SH-SY5Y (cell line): ENCODE measurements around the gene HS6ST2.

Experiments
- GATA2 ChIP-seq: IDR thresholded peaks from 2 replicates; pipeline ENCODE4 v1.6.1; 2011; ENCODE audit warnings: mild to moderate bottlenecking, low read depth, low read length
- GATA3 ChIP-seq: IDR thresholded peaks from 2 replicates; pipeline ENCODE4 v1.6.1; 2011; ENCODE audit warnings: low read depth, mild to moderate bottlenecking, low read length, moderate library complexity

Gene HS6ST2

GRCh38 chrX:132763528-132763927 lies 194.9 kb downstream of the HS6ST2 start:
- no peak for TF ChIP-seq GATA3
- no peak for TF ChIP-seq GATA2

GRCh38 chrX:132758759-132759158 lies 199.7 kb downstream of the HS6ST2 start:
- TF ChIP-seq GATA2: no peak
- no peak for TF ChIP-seq GATA3

DNA sequence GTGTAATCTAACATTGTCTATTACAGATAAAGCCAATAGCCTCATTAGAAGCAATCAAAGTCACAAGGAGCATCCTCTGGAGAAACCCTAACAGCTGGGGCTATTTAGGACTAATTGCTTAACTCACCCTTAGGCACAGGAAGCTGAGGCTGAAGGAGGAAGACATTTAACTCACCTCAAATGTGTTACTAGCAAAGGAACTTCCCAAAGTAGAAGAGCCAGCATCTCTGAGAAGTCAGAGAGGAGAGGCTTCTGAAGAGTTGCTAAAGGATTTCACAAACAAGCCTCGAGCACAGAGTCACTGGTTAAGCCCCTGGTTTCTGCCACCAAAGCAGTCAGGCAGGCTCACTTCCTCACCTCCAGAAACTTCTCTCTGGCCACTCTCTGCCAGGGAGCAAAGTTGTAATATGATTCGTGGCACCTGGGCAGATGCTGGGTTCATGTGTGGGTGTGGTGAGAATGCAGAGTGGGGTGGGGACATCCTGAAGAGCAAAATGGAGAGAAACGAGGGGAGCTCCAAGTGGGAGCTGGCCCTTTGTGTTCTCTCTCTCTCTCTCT lies 201.3 kb downstream of the HS6ST2 start:
- TF ChIP-seq GATA3 (no peak), GATA2 (no peak)

DNA sequence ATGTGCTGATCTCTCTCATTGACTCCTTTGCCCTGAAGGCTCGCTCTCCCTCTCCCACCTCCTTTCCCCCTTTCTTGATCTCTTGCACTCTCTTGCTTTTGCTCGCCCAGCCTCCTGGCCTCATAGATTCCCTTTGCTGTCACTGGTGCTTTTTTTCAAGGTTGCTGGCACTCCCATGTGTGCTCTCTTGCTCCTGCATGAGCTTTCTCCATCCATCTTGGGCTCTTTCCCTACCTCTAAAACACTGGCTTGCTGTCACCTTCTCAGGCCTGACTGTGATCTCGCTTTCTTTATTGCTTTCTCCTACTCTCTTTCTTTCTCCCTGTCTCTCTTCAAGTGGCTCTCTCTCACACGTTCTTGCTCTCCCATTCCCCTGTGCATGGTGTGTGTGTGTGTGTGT lies 202.0 kb downstream of the HS6ST2 start:
- TF ChIP-seq GATA2 (no peak), GATA3 (no peak)

DNA sequence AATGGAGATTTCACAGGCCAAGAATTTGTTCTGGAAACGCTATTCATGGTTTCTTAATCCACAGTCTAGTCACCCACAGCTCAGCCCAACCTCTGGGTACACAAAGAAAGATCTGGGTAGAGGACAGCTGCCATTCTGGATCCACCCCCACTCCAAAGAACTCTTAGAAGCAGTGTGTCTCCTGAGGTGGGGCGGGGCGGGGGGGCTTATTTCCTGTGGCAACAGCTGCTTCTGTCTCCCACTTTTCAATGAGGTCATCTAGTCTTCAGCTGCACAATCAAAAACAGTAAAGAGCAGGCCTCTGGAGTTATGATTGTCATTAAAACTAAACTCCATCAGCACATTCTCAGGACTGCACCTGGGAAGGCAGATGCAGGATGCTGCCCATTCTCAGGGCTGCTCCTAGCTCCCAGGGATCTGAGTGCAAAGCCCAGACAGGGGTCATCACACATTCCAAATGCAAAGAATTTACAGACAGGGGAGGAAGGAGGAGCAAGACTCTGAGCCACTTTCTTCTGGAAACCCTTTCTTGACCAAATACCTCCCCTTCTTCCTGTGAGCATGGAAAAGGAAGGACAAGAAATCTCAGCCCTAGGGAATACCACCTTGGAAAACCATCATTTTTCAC lies 207.3 kb downstream of the HS6ST2 start:
- TF ChIP-seq GATA2: no peak
- TF ChIP-seq GATA3: no peak

DNA sequence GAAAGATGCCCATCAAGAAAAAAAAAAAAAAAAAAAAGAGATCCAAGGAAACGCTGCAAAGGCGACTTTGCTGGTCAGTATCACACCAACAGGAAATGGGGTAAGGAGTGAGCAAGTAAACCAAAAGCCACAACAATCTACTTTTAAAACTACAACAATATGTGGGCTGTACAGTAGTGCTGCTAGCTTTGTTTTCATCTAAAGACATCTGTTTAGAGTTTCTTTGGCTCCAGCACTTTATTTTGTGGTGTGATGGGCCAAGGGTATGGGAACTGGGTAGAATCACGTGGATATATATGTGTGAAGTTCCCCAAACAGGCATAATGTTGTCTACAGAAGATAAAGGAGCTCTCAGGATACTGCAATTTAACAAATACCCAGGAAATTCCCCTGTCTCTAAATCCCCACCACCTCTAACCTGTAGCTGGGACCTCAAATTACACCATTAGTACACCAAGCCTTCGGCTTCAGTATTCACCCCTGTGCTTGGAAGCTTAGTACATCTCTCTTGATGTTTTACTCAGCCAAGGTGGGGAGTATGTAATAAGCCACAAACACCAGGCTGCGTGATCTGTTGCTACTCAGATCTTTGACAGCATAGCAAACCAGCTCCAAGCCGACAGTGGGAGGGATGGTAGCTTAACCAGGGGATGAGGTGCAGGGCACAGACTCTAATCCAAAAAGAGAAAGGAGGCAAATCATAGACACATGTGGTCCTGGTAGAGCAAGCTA lies 207.9 kb downstream of the HS6ST2 start:
- TF ChIP-seq GATA2 (no peak), GATA3 (no peak)

GRCh38 chrX:132749406-132749805 lies 209.0 kb downstream of the HS6ST2 start:
- TF ChIP-seq GATA3 (no peak), GATA2 (no peak)

DNA sequence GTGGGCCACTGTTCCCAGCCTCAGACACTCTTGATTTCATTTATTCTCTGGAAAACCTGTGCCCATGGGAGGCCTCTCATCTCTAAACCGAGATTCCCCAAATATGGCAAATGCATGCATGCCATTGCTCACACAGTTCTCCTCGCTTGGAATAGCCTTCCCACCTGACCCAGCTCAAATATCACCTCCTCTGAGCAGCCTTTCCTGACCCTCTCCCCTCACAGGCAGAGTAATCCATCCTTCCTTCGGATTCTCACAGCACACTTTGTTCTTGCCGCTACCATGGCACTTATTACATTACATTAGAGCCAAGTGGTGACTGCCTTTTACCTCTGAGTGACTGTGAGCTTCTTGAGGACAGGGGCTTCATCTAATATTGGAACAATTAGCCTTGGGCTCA lies 209.5 kb downstream of the HS6ST2 start:
- TF ChIP-seq GATA3: no peak
- no peak for TF ChIP-seq GATA2

DNA sequence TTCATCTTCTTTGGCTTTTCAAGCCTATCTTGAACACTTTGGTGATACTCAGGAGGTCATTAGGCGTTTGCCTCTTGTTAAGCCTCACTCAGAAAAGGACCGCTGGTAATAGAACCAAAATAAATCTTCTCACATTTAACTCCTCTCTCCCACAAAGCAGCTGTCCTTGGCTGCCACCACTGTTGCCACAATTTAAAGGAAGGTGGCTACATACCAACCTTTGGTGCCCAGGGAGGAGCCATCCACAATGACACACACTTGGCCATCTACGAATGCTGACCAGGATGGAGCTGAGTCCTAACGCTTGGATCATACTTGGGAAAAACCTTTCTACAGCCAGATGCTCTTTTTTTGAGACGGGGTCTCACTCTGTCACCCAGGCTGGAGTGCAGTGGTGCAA lies 210.2 kb downstream of the HS6ST2 start:
- TF ChIP-seq GATA3: no peak
- no peak for TF ChIP-seq GATA2

DNA sequence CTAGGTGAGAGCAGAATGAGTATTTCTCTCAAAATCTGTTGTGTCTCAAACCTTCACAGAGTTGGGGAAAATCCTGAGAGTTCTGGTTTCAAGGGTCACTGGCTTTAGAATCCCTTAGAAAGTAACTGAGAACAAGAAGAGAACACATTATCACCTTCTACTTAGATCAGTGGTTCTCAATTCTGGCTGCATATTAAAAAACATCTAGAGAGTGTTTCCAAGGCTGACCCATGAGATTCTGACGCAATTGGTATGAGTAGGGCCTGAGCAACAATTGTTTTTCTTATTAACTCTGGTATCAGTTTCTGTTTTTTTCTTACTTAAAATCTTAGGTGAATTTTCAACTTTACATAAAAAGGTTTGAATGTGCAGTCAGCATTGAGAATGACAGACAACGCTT lies 212.8 kb downstream of the HS6ST2 start:
- TF ChIP-seq GATA2 (no peak), GATA3 (no peak)

GRCh38 chrX:132744470-132744869 lies 214.0 kb downstream of the HS6ST2 start:
- no peak for TF ChIP-seq GATA2
- TF ChIP-seq GATA3: no peak

DNA sequence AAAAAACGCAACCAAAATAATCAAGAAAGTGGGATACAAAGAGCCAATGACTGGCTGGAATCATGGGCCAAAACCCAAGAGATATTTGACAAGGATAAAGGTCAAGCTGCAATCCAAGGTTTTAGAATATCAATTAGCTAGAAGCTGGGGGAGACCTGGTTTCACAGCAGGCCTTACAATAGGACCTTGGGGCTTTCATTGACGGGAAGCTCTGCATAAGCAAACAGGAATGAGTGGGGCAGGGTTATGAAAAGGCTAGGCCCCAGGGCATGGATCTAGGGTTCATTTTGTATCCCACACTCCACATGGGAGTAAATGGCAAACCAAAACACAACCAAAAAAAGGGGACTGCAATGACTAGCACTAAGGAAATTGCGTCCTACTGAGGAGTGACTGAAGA lies 215.3 kb downstream of the HS6ST2 start:
- no peak for TF ChIP-seq GATA3
- TF ChIP-seq GATA2: no peak

DNA sequence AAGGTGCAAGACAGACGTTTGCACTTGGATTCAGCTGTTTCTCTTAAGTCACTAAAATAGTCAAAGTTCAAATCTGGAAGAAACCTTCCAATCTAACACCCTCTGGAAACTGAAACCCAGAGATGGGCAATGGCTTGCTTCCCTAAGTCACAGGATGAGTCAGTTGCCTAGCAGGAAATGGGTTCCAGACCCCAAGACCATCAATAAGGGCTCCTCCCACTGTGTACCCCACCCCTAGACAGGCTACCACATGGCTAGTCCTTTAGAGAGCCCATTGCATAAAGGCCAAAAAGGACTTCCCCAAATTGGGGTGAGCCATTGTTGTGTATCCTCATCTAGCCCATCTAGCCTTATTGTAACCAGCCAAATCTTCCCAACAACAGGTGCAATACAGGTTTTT lies 216.2 kb downstream of the HS6ST2 start:
- TF ChIP-seq GATA3: no peak
- no peak for TF ChIP-seq GATA2

DNA sequence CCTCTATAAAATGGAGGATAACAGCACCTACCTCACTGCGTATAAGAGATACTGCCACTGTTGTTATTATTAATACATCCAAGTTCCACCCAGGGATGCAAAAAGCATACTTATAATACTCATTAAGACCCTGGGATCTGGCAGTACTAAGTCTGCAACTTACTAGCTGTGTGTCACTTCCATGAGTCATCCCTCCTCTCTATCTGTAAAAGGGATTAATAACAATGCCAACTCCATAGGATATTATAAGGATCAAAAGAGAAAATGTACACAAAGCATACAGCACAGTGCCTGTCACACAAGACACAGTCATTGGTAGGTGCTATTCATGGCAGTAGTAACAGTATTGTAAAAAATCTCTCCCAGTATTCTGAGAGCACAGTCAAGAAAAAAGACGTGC lies 216.7 kb downstream of the HS6ST2 start:
- TF ChIP-seq GATA2 (no peak), GATA3 (no peak)
